K562 (cell line): ENCODE measurements around the gene BCAN. TPM values are rescaled to one million over a fixed set of nuclear protein-coding genes. Genes with fewer than 3 reads are reported as not detected.

Experiments used
- BMI1 ChIP-seq: fragments of 150-350 bp; IDR thresholded peaks from 2 replicates; pipeline ENCODE4 v1.6.1; 2014; ENCODE audit warnings: low read length
- GABPA ChIP-seq: fragments of 200-800 bp; sonication (Bioruptor generic); conservative IDR thresholded peaks from 2 replicates; pipeline ENCODE4 v1.6.1; 2016; ENCODE audit warnings: low read depth, missing genetic modification characterization, missing compliant biosample characterization
- HDAC8 ChIP-seq: fragments of 450-650 bp; IDR thresholded peaks from 2 replicates; pipeline ENCODE4 v1.6.1; 2016; ENCODE audit warnings: mild to moderate bottlenecking, missing genetic modification characterization, moderate library complexity, missing compliant biosample characterization
- HNRNPUL1 ChIP-seq: fragments of 200-400 bp; formaldehyde crosslinking; IDR thresholded peaks from 2 replicates; pipeline ENCODE4 v1.6.1; 2017; ENCODE audit warnings: low read length
- KAT7 ChIP-seq: sonication (generic); formaldehyde crosslinking; IDR thresholded peaks from 2 replicates; pipeline ENCODE4 v1.8.0; 2022; ENCODE audit warnings: missing genetic modification reagents, mild to moderate bottlenecking, borderline replicate concordance
- MGA ChIP-seq: fragments of 450-650 bp; IDR thresholded peaks from 2 replicates; pipeline ENCODE4 v1.6.1; 2016; ENCODE audit warnings: mild to moderate bottlenecking, moderate library complexity
- NELFE ChIP-seq: IDR thresholded peaks from 2 replicates; pipeline ENCODE4 v1.6.1; 2011; ENCODE audit warnings: mild to moderate bottlenecking; ENCODE audit not compliant: insufficient read depth, insufficient read length
- NFXL1 ChIP-seq: fragments of 450-650 bp; formaldehyde crosslinking; IDR thresholded peaks from 2 replicates; pipeline ENCODE4 v1.4.0; 2021; ENCODE audit warnings: mild to moderate bottlenecking
- SPI1 ChIP-seq: IDR thresholded peaks from 2 replicates; pipeline ENCODE4 v1.6.1; 2011; ENCODE audit warnings: low read depth, low read length, control low read depth, borderline replicate concordance
- TARDBP ChIP-seq: fragments of 450-650 bp; IDR thresholded peaks from 2 replicates; pipeline ENCODE4 v1.6.1; 2016
- TFAP4 ChIP-seq: sonication (generic); formaldehyde crosslinking; IDR thresholded peaks from 2 replicates; pipeline ENCODE4 v1.8.0; 2022; ENCODE audit warnings: missing genetic modification reagents, mild to moderate bottlenecking, moderate library complexity, borderline replicate concordance
- ZNF561 ChIP-seq: fragments of 450-650 bp; formaldehyde crosslinking; conservative IDR thresholded peaks from 2 replicates; pipeline ENCODE4 v1.4.0; 2020; ENCODE audit warnings: mild to moderate bottlenecking, moderate library complexity
- ZNF644 ChIP-seq: fragments of 200-800 bp; sonication (Bioruptor generic); IDR thresholded peaks from 2 replicates; pipeline ENCODE4 v1.6.1; 2016; ENCODE audit warnings: low read depth, missing genetic modification characterization, missing compliant biosample characterization
- ZNF696 ChIP-seq: fragments of 250-450 bp; sonication (Bioruptor Pico); conservative IDR thresholded peaks from 2 replicates; pipeline ENCODE4 v1.4.0; 2020; ENCODE audit warnings: mild to moderate bottlenecking, moderate library complexity
- ZNF76 ChIP-seq: fragments of 250-450 bp; sonication (Bioruptor Pico); IDR thresholded peaks from 2 replicates; pipeline ENCODE4 v1.4.0; 2020; ENCODE audit warnings: mild to moderate bottlenecking, moderate library complexity, borderline replicate concordance
- polyA plus RNA-seq, 8 experiments: library from polyadenylated mRNA; depleted of rRNA in 4 of 8; stranded (reverse) in 5 of 8; unstranded in 3 of 8; fragments of >200 nt; fragmentation: Nextera tagmentation in 2 of 8; fragmentation: Illumina TruSeq in 1 of 8; extraction: Ambion mirVana in 2 of 8; extraction: Trizol in 1 of 8; gene quantifications; 2 replicates each; pipeline versions ENCODE4 v1.2.1 to v1.2.3, GENCODE V29; 2011 to 2014; ENCODE audit warnings: inconsistent platforms in 1 of 8, missing spikeins in 1 of 8
- total RNA-seq, 7 experiments: library from RNA; depleted of rRNA in 6 of 7; stranded (reverse); fragments of >200 nt in 6 of 7; fragmentation: Illumina TruSeq in 2 of 7; extraction: Trizol in 2 of 7; gene quantifications; 2 replicates each; pipeline versions ENCODE4 v1.2.1 to v1.2.3, GENCODE V29; 2011 to 2021; ENCODE audit warnings: low replicate concordance in 1 of 7

The BCAN gene
- total and polyA plus RNA-seq, 9 of the 15 experiments (the other 6 are each of a cell fraction or from before 2014, with no cell fraction given): 0.04 to 0.33 (median 0.14) TPM; not detected in 5

GRCh38 chr1:156601122-156601830 is 40.6 kb upstream of the BCAN start, which contains the start of gene GPATCH4 (continued):
- TF ChIP-seq ZNF644 (no peak), ZNF76 (CRISPR knock-in tag) (no peak), HDAC8 (tag) (no peak), NFXL1 (CRISPR knock-in tag) (no peak), ZNF696 (CRISPR knock-in tag) (no peak), NELFE (no peak), ZNF561 (CRISPR knock-in tag) (no peak), SPI1 (no peak), TARDBP (no peak), TFAP4 (CRISPR knock-in tag) (peak; percentile 80), KAT7 (CRISPR knock-in tag) (peak; percentile 91; the same call in 1 of the 2 replicates), GABPA (tag) (peak; percentile 95), BMI1 (no peak), HNRNPUL1 (no peak), MGA (no peak; the same call in 1 of the 2 replicates)
